ENCODE data around the gene MTERF2. TPM values are rescaled to one million over a fixed set of nuclear protein-coding genes. Genes with fewer than 3 reads are reported as not detected.
"Not testable (repeated sequence)": the region's sequence is repeated elsewhere in the genome, so short reads cannot be mapped to it uniquely, and the experiment has no call there.

Gene MTERF2
- total RNA-seq, 4 donors from 2014 or later: 16.7 to 22.2 (median 19.0) TPM

GRCh38 chr12:106997916-106998315 lies 11.0 kb upstream of the MTERF2 start:
- intact Hi-C loops (cut with DNase I): no loop called here
- 96% methylated on average over 1 of the region's 1 CpG for WGBS
- Histone ChIP-seq H3K4me1 (peaks cover 5 to 21% (median 18%) of the 10 kb centered on the region in 4 donors), H3K36me3 (peaks cover 5 to 51% (median 36%) of the 10 kb centered on the region in 4 donors), H3K27me3 (no peaks in the 10 kb centered on the region), H3K9me3 (no peaks in the 10 kb centered on the region), H3K4me3 (no peak overlapping the region), H3K27ac (replicated peaks in 1 of 4) (no peak overlapping the region)
- DNase-seq (ENCODE audit: extremely low spot score): no peak
- no peak for TF ChIP-seq EP300 (IDR thresholded peaks at IDR 0.05)
- no peak for TF ChIP-seq POLR2A (IDR thresholded peaks at IDR 0.05; ENCODE audit: low read depth)
- no peak for TF ChIP-seq POLR2AphosphoS5 (IDR thresholded peaks at IDR 0.05)
- TF ChIP-seq CTCF (IDR thresholded peaks at IDR 0.05): no peak

GRCh38 chr12:106996102-106996501 lies 9.2 kb upstream of the MTERF2 start:
- WGBS: 98% methylated on average over 5 of the region's 5 CpGs

GRCh38 chr12:106994579-106995220 lies 7.8 kb upstream of the MTERF2 start:
- intact Hi-C loops (cut with DNase I): no loop called here
- Histone ChIP-seq H3K27ac (replicated peaks in 1 of 4) (peak overlapping the region; percentile 59 to 73 (median 66)), H3K9me3 (no peaks in the 10 kb centered on the region), H3K4me1 (peaks cover 5 to 23% (median 18%) of the 10 kb centered on the region in 4 donors), H3K36me3 (peaks cover 5 to 41% (median 23%) of the 10 kb centered on the region in 4 donors), H3K27me3 (no peaks in the 10 kb centered on the region), H3K4me3 (no peak overlapping the region)
- DNase-seq (ENCODE audit: extremely low spot score): no peak
- 45% methylated on average over 2 of the region's 2 CpGs for WGBS
- TF ChIP-seq CTCF (IDR thresholded peaks at IDR 0.05): no peak
- peak in 1 of 2 donors; percentile 29 for TF ChIP-seq POLR2AphosphoS5 (IDR thresholded peaks at IDR 0.05)

More at GRCh38 chr12:106996102-106996501, 9.2 kb upstream of the MTERF2 start:
- Histone ChIP-seq H3K36me3 (peaks cover 5 to 54% (median 33%) of the 10 kb centered on the region in 4 donors), H3K27ac (replicated peaks in 1 of 4) (peak overlapping the region in 2 of 4 donors; percentile 71 to 73), H3K4me1 (peaks cover 5 to 21% (median 18%) of the 10 kb centered on the region in 4 donors)
- H3K9me3 ChIP-seq; H3K4me3 ChIP-seq; H3K27me3 ChIP-seq; intact Hi-C loops (cut with DNase I); DNase-seq (ENCODE audit: extremely low spot score): not testable (repeated sequence)

- H3K9me3 ChIP-seq: no peaks in the 10 kb centered on the region
- H3K27ac ChIP-seq (replicated peaks in 1 of 4): peak overlapping the region; percentile 85 to 93 (median 93)
- intact Hi-C loops (cut with DNase I): loop anchor here (1.0 to 5.0 kb wide), 3 partner anchors 32 to 106 kb away; no protein-coding TSS in a partner anchor
- no peak for TF ChIP-seq EP300 (IDR thresholded peaks at IDR 0.05)
- TF ChIP-seq POLR2A (IDR thresholded peaks at IDR 0.05; ENCODE audit: low read depth): no peak
- TF ChIP-seq CTCF (IDR thresholded peaks at IDR 0.05): no peak
- no peak for TF ChIP-seq POLR2AphosphoS5 (IDR thresholded peaks at IDR 0.05)
- 78% methylated on average over 2 of the region's 6 CpGs for WGBS
- H3K4me3 ChIP-seq: peak overlapping the region in 3 of 4 donors; percentile 60 to 76 (median 70)
- H3K4me1 ChIP-seq: peaks cover 21 to 54% (median 50%) of the 10 kb centered on the region in 4 donors
- no peaks in the 10 kb centered on the region for H3K27me3 ChIP-seq
- peaks cover 0 to 14% (median 9%) of the 10 kb centered on the region in 4 donors for H3K36me3 ChIP-seq
- no peak for DNase-seq (ENCODE audit: extremely low spot score)
Measured at GRCh38 chr12:106987846-106988245, 900 bp upstream of the MTERF2 start.

GRCh38 chr12:106986135-106986534 lies 811 bp downstream of the MTERF2 start:
- Histone ChIP-seq H3K9me3 (no peaks in the 10 kb centered on the region), H3K27me3 (no peaks in the 10 kb centered on the region), H3K36me3 (peaks cover 0 to 14% (median 6%) of the 10 kb centered on the region in 4 donors), H3K27ac (replicated peaks in 1 of 4) (peak overlapping the region; percentile 85 to 93 (median 93)), H3K4me1 (peaks cover 26 to 67% (median 61%) of the 10 kb centered on the region in 4 donors), H3K4me3 (peak overlapping the region; percentile 60 to 76 (median 70))
- TF ChIP-seq POLR2AphosphoS5 (IDR thresholded peaks at IDR 0.05) (no peak), POLR2A (IDR thresholded peaks at IDR 0.05; ENCODE audit: low read depth) (no peak), EP300 (IDR thresholded peaks at IDR 0.05) (no peak), CTCF (IDR thresholded peaks at IDR 0.05) (no peak)
- intact Hi-C loops (cut with DNase I): loop anchor here (5.0 kb wide), 1 partner anchor 41 kb away; no protein-coding TSS in a partner anchor
- WGBS: 19% methylated on average over 4 of the region's 4 CpGs
- DNase-seq (ENCODE audit: extremely low spot score): no peak
